NK-92 (cell line): ENCODE data around the gene TPT1.
"Not testable (repeated sequence)": the region's sequence is repeated elsewhere in the genome, so short reads cannot be mapped to it uniquely, and the experiment has no call there.

ENCODE experiments used
- DNase-seq: peaks from one replicate; lab custom pipeline; 2025; ENCODE audit not compliant: unreplicated experiment; lab: John Stamatoyannopoulos, UW

The TPT1 gene

GRCh38 chr13:45303866-45304265 lies 37.1 kb downstream of the TPT1 start:
- DNase-seq: no peak

- no peak for DNase-seq
Observed at GRCh38 chr13:45303026-45303425, 38.0 kb downstream of the TPT1 start.

GRCh38 chr13:45302507-45302906 lies 38.5 kb downstream of the TPT1 start:
- no peak for DNase-seq

- DNase-seq: no peak
Observed at GRCh38 chr13:45301263-45301662, 39.7 kb downstream of the TPT1 start.

DNA sequence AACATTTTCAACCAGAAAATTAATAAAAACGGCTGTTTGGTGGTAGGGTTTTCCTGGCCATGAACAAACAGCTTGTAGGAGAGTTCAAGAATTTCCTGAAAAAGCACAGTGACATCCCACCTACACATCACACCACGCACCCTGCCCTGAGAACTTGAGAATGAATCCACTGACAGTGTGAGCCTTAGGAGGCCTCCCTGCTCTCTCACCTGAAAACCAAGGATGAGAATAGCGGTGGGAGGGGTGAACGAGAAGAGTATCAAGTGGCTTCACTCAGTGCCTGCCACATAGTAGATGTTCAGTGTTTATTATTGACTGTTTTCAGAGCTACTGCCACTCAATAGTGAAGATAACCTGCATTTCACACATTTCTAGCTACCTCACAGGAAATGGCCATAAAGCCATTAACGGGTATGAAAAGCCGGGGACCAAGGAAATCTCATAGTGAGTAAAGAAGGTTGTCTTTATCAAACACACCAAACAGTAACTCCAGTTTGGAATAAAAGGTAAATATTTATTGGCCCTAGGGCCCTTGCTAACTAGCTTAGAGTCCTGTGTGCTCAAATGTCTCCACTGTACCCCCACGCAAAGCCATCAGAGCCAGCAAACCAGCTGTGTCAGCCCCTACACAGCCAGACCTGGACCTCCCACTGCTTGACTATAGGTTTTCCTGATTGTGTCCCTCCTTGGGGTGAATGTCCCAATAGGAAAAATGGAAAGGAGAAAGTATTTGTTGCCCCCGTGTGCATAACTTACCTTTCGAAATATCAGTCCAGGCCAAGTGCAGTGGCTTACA lies 40.6 kb downstream of the TPT1 start:
- DNase-seq: no peak

- no peak for DNase-seq
Observed at GRCh38 chr13:45299194-45299593, 41.8 kb downstream of the TPT1 start.

DNA sequence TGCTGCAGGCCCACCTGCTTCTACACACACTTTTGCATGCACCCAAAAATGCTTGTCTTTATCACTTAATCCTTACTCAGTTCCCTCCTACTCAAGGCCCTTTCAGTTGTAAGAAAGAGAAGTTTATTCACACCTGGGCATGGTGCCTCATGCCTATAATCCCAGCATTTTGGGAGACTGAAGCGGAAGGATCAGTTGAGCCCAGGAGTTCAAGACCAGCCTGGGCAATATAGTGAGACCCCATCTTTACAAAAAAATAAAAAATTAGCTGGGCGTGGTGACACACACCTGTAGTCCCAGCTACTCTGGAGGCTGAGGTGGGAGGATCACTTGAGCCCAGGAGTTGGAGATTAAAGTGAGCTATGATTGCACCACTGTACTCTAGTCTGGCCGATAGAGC lies 42.4 kb downstream of the TPT1 start:
- DNase-seq: not testable (repeated sequence)

GRCh38 chr13:45298206-45298505 lies 42.8 kb downstream of the TPT1 start:
- no peak for DNase-seq

- no peak for DNase-seq
Observed at GRCh38 chr13:45297456-45298205, 43.4 kb downstream of the TPT1 start.

DNA sequence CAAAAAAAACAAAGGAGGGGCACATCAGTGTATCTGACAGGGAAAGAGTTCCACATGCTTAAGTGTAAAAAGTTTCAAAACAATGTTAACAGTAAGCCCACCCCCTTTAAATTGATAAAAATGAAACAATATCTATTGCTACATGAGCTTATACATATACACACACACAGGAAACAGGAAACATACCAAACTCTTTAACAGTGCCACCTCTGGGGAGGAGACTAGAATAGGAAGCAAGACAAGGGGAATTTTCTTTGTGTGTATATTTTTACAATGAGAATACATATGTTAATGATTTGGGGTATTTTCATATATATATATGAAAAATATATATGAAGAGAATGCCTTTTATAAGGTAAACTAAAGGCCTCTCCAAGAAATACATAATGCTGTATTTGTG lies 44.7 kb downstream of the TPT1 start:
- no peak for DNase-seq

- DNase-seq: no peak
Observed at GRCh38 chr13:45295536-45295935, 45.4 kb downstream of the TPT1 start.

- DNase-seq: no peak
Observed at GRCh38 chr13:45292176-45292575, 48.8 kb downstream of the TPT1 start.

GRCh38 chr13:45289936-45290563 lies 50.9 kb downstream of the TPT1 start:
- no peak for DNase-seq
